ENCODE data around the gene ABCC5.
"Not testable (repeated sequence)": the region's sequence is repeated elsewhere in the genome, so short reads cannot be mapped to it uniquely, and the experiment has no call there.

ABCC5 gene

DNA sequence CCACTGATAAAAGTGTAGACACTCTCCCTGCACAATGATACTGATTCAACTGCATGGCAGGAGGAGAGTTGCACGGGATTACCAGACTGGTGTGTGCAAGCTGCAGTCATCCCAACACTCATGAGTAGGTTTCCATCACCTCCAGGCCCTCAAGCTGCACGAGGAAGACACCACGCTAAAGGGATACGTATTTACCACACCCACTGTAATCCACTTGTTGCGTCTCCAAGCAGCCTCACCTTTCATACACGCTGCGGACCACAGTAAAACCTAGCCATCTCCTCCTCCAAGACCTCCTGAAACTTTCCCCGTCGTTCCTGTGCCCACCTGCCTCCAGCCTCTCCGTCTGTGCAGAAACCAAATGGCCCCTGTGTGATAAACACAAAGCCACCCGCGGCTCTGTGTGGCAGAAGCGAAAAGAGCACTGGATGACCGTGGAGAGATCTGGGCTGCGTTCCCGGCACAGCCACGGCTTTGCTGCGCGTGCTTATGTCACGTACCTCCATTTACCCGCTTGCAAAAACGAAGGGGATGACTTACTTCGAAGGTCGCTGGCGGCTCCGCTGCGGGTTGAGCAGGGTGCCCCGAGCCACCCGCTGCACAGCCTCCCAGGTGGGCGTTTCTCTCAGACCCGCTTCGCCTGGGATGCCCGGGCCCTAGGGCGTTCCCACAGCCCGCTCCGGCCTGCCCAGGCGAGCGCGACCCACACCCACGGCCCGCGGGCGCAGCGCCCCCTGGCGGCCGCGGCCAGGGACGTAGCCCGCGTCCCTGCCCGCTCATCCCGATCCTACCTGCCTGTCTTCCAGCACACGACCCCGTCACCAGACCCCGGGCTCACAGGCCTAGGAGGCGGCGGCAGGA, 643 bp downstream of the ABCC5 start:
- DNase-seq, result peak; percentile 19 to 30 (median 29)
- Histone ChIP-seq H3K27ac (ENCODE audit: insufficient read depth, low read length, poor library complexity, severe bottlenecking) (peak overlapping the region; percentile 54), H3K4me3 (ENCODE audit: insufficient read depth, low read depth, low read length, poor library complexity, severe bottlenecking) (peak overlapping the region; percentile 99)

DNA sequence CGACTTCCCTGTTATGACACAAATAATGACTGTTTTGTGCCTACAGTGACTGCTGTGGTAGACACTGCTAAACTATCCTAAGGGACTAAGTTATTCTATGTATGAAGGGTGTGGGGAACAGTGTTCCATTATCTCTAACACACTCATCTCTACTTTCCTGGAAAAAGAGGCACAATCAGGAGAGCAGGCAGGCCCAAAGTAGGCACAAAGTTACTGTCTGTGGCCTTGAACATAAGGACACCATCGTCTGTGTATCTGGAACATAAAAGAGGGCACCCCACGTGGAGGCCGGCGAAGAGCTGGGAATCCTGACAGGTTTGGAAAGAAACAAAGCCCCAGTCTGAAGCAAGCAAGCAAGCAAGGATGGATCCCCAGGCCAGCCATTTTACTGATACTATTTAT, 1.5 kb downstream of the ABCC5 start:
- H3K27me3 ChIP-seq (replicated peaks; ENCODE audit: control insufficient read depth, insufficient read depth, low read length, poor library complexity, severe bottlenecking), result no peaks in the 10 kb centered on the region
- no peak overlapping the region for H3K27ac ChIP-seq (ENCODE audit: insufficient read depth, low read length, poor library complexity, severe bottlenecking)
- peaks cover 6% of the 10 kb centered on the region for H3K36me3 ChIP-seq (ENCODE audit: control insufficient read depth, insufficient read depth, low read length)
- no peaks in the 10 kb centered on the region for H3K9me3 ChIP-seq (ENCODE audit: control insufficient read depth, low read length)
- peaks cover 6% of the 10 kb centered on the region for H3K4me1 ChIP-seq (ENCODE audit: control insufficient read depth, insufficient read depth, low read length, poor library complexity, severe bottlenecking)
- DNase-seq, result no peak
- no peak overlapping the region for H3K4me3 ChIP-seq (ENCODE audit: insufficient read depth, low read depth, low read length, poor library complexity, severe bottlenecking)

More for the DNA sequence above, 643 bp downstream of the ABCC5 start:
- Histone ChIP-seq H3K4me1 (ENCODE audit: control insufficient read depth, insufficient read depth, low read length, poor library complexity, severe bottlenecking) (peaks cover 6% of the 10 kb centered on the region), H3K36me3 (ENCODE audit: control insufficient read depth, insufficient read depth, low read length) (peaks cover 3% of the 10 kb centered on the region), H3K27me3 (replicated peaks; ENCODE audit: control insufficient read depth, insufficient read depth, low read length, poor library complexity, severe bottlenecking) (no peaks in the 10 kb centered on the region), H3K9me3 (ENCODE audit: control insufficient read depth, low read length) (no peaks in the 10 kb centered on the region)

DNA sequence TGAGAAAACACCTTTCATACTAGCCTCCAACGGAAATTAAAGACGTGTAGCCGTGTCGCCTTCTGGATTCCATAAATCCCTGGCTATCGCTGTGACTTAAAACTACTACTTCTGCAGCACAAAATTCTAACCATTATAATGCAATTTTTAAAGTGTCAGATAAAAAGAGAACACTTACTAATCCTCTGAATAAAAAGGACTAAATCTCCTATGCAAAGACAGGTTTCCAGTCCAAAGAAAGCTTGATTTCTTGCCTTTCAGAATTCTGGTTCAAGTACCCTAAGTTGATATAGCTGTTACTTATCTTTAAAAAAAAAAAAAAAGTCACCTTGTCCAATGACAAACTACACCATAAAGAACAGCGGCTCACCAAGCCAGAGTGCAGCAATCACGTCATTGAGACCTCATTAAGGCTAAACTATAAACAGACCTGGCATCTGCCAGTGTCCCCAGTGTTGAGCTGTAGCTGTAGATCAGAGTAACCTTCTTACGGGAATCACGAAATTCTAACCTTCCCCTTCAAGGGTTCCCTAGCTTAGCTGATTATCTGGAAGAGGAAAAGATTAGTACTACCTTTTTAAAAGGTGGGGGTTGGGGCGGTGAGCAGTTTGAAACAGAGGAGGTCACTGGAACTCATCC, 2.2 kb downstream of the ABCC5 start:
- H3K9me3 ChIP-seq (ENCODE audit: control insufficient read depth, low read length), result no peaks in the 10 kb centered on the region
- H3K27me3 ChIP-seq (replicated peaks; ENCODE audit: control insufficient read depth, insufficient read depth, low read length, poor library complexity, severe bottlenecking), result no peaks in the 10 kb centered on the region
- H3K27ac ChIP-seq (ENCODE audit: insufficient read depth, low read length, poor library complexity, severe bottlenecking), result no peak overlapping the region
- no peak overlapping the region for H3K4me3 ChIP-seq (ENCODE audit: insufficient read depth, low read depth, low read length, poor library complexity, severe bottlenecking)
- peaks cover 8% of the 10 kb centered on the region for H3K36me3 ChIP-seq (ENCODE audit: control insufficient read depth, insufficient read depth, low read length)
- peaks cover 6% of the 10 kb centered on the region for H3K4me1 ChIP-seq (ENCODE audit: control insufficient read depth, insufficient read depth, low read length, poor library complexity, severe bottlenecking)
- no peak for DNase-seq

DNA sequence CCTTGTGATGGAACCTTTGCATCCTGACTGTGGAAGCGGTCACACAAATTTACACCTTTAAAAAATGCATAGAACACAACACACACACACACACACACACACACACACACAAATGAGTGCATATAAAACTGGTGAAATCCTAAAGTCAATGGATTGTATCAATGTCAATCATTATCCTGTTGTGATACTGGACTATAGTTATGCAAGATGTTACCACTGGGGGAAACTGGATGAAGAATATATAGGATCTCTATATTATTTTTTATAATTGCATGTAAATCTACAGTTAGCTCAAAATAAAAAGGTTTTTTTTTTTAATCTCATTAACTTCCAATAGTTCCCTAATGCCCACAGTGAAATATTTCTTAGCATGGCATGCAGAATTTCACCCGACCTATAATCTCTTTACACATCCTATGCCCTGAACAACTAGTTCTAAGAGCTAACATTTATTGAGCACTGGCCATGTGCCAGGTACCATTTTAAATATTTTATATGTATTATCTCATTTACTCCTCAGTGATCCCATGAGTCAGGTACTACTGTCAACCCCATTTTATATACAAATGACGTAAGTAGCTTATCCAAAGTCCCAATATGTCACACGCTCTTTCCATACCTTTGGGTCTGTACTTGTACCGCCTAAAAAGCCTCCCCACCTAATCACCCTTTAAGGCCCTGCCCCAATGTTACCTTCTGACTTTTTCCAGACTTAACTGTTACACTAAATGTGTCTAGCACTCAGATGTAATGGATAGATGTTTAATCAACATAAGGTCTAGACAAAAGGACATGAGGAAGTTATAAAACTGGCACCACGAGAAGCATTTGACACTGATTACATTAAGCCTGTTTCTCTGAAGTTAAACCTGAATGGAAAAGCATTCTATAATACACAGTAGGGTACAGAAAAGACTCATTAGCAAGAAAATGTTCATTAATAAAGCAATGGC, 5.5 kb downstream of the ABCC5 start:
- no peak for DNase-seq
- peaks cover 5% of the 10 kb centered on the region for H3K4me1 ChIP-seq (ENCODE audit: control insufficient read depth, insufficient read depth, low read length, poor library complexity, severe bottlenecking)
- H3K27ac ChIP-seq (ENCODE audit: insufficient read depth, low read length, poor library complexity, severe bottlenecking), result no peak overlapping the region
- H3K36me3 ChIP-seq (ENCODE audit: control insufficient read depth, insufficient read depth, low read length), result peaks cover 8% of the 10 kb centered on the region
- no peak overlapping the region for H3K4me3 ChIP-seq (ENCODE audit: insufficient read depth, low read depth, low read length, poor library complexity, severe bottlenecking)
- no peaks in the 10 kb centered on the region for H3K9me3 ChIP-seq (ENCODE audit: control insufficient read depth, low read length)
- no peaks in the 10 kb centered on the region for H3K27me3 ChIP-seq (replicated peaks; ENCODE audit: control insufficient read depth, insufficient read depth, low read length, poor library complexity, severe bottlenecking)

DNA sequence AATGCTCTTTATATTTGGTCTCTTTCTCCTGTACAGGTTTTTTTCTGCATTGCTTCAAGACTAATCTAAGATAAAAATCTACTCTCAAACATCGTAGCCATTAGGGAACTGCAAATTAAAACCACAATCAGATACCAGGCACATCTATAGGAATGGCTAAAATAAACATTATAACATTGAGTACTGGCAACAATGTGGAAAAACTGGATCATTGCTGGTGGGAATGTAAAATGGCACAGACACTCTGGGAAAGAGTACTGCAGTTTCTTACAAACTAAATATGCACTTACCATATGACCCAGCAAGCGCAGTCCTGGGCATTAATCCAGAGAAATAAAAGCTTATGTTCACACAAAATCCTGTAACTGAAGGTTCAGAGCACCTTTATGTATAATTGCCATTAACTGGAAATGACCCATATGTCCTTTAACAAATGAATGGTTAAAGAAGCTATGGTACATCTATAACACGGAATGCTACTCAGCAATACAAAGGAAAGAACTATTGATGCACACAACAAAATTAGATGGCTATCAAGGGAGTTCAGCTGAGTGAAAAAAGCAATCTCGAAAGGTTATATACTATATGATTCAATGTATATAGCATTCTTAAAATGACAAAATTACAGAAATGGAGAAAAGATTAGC, 6.3 kb downstream of the ABCC5 start:
- H3K36me3 ChIP-seq (ENCODE audit: control insufficient read depth, insufficient read depth, low read length), result peaks cover 8% of the 10 kb centered on the region

DNA sequence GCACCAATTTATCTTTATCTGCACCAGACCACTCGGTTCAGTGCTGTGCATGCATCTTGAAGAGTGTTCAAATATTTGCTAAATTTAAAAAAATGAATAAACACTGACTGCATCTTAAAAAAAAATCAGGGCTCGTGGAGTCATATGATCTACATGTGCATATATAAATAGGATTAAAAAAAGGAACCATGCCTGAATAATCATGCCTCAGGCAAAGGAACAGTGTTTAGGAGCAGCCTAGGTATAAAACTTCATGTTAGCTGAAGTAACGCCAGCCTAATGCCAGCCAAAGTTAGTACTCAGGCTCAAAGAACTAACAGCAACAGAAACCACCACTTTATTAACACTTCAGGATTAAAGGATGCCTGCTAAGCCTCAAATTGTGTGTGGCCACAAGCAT, 9.5 kb downstream of the ABCC5 start:
- no peak for DNase-seq
- Histone ChIP-seq H3K4me3 (ENCODE audit: insufficient read depth, low read depth, low read length, poor library complexity, severe bottlenecking) (no peak overlapping the region), H3K27ac (ENCODE audit: insufficient read depth, low read length, poor library complexity, severe bottlenecking) (no peak overlapping the region)

More for the DNA sequence above, 6.3 kb downstream of the ABCC5 start:
- DNase-seq, result no peak
- no peaks in the 10 kb centered on the region for H3K4me1 ChIP-seq (ENCODE audit: control insufficient read depth, insufficient read depth, low read length, poor library complexity, severe bottlenecking)
- no peak overlapping the region for H3K4me3 ChIP-seq (ENCODE audit: insufficient read depth, low read depth, low read length, poor library complexity, severe bottlenecking)
- no peaks in the 10 kb centered on the region for H3K9me3 ChIP-seq (ENCODE audit: control insufficient read depth, low read length)
- H3K27me3 ChIP-seq (replicated peaks; ENCODE audit: control insufficient read depth, insufficient read depth, low read length, poor library complexity, severe bottlenecking), result no peaks in the 10 kb centered on the region
- H3K27ac ChIP-seq (ENCODE audit: insufficient read depth, low read length, poor library complexity, severe bottlenecking), result no peak overlapping the region

DNA sequence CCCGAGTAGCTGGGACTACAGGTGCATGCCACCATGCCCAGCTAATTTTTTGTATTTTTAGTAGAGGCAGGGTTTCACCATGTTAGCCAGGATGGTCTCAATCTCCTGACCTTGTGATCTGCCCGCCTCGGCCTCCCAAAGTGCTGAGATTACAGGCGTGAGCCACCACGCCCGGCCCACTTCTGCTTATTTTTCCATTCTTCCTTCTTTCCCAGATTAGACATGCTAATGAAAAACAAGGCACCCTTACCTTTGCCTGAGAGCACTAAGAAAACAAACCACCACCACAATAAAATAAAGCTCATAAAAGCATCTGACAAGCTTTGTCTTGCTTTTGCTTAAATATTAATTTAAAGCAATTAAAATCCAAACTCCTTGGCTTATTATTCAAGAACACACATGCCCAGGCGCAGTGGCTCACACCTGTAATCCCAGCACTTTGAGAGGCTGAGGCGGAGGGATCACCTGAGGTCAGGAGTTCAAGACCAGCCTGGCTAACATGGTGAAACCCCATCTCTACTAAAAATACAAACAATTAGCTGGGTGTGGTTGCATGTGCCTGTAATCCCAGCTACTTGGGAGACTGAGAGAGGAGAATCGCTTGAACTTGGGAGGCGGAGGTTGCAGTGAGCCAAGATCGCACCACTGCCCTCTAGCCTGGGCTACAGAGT, 10.4 kb downstream of the ABCC5 start:
- H3K4me1 ChIP-seq (ENCODE audit: control insufficient read depth, insufficient read depth, low read length, poor library complexity, severe bottlenecking); H3K4me3 ChIP-seq (ENCODE audit: insufficient read depth, low read depth, low read length, poor library complexity, severe bottlenecking); H3K27me3 ChIP-seq (replicated peaks; ENCODE audit: control insufficient read depth, insufficient read depth, low read length, poor library complexity, severe bottlenecking); H3K36me3 ChIP-seq (ENCODE audit: control insufficient read depth, insufficient read depth, low read length); DNase-seq; H3K27ac ChIP-seq (ENCODE audit: insufficient read depth, low read length, poor library complexity, severe bottlenecking); H3K9me3 ChIP-seq (ENCODE audit: control insufficient read depth, low read length): not testable (repeated sequence)

More for the DNA sequence above, 9.5 kb downstream of the ABCC5 start:
- no peaks in the 10 kb centered on the region for H3K27me3 ChIP-seq (replicated peaks; ENCODE audit: control insufficient read depth, insufficient read depth, low read length, poor library complexity, severe bottlenecking)
- no peaks in the 10 kb centered on the region for H3K9me3 ChIP-seq (ENCODE audit: control insufficient read depth, low read length)
- H3K36me3 ChIP-seq (ENCODE audit: control insufficient read depth, insufficient read depth, low read length), result peaks cover 5% of the 10 kb centered on the region
- H3K4me1 ChIP-seq (ENCODE audit: control insufficient read depth, insufficient read depth, low read length, poor library complexity, severe bottlenecking), result no peaks in the 10 kb centered on the region

DNA sequence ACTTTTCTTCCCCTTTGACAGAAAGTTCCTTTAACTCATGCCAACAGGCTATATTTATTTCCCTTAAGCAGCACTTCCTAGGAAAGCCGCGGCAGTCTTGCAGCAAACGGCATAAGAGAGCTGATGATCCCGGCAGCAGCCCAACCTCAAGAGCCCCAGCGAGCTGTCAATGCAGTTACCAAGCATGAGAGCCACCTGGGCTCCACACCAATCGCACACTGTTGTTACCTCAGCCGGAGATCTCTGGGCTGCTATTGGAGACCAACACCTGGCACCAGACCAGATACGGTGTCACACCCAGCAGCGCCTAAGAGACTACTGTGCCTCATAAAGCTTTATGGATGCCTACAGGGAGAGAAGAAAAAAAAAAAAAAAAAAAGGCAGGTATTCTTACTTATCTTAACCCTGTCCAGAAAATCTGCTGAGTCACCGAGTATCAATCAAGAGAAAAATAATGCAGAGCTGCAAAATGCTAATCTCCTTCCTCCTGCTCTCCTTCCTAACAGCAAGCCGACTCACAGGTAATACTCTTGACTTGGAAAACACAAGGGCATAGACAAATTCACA, 11.7 kb downstream of the ABCC5 start:
- peak in 1 of 3 donors; percentile 2 for DNase-seq

DNA sequence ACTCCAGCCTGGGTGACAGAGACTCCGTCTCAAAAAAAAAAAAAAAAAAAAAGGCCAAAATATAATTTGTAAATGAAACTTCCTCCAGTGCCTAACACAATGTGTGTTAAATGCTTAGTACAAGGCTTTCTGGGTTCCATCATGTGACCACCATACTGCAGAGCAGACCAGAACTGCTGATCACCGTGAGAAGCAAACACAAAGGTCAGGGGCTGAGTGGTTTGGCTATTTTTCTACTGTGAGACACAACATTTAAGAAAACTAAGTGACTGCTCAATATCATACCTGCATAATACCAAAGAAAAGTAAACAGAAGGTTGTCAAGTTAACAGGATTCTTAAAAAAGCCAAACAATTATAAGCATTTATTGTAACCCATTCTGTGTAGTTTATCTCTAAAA, 13.2 kb downstream of the ABCC5 start:
- no peaks in the 10 kb centered on the region for H3K4me1 ChIP-seq (ENCODE audit: control insufficient read depth, insufficient read depth, low read length, poor library complexity, severe bottlenecking)
- no peak overlapping the region for H3K4me3 ChIP-seq (ENCODE audit: insufficient read depth, low read depth, low read length, poor library complexity, severe bottlenecking)
- no peaks in the 10 kb centered on the region for H3K27me3 ChIP-seq (replicated peaks; ENCODE audit: control insufficient read depth, insufficient read depth, low read length, poor library complexity, severe bottlenecking)
- no peaks in the 10 kb centered on the region for H3K36me3 ChIP-seq (ENCODE audit: control insufficient read depth, insufficient read depth, low read length)
- no peaks in the 10 kb centered on the region for H3K9me3 ChIP-seq (ENCODE audit: control insufficient read depth, low read length)
- DNase-seq, result no peak
- H3K27ac ChIP-seq (ENCODE audit: insufficient read depth, low read length, poor library complexity, severe bottlenecking), result no peak overlapping the region

More for the DNA sequence above, 11.7 kb downstream of the ABCC5 start:
- no peaks in the 10 kb centered on the region for H3K4me1 ChIP-seq (ENCODE audit: control insufficient read depth, insufficient read depth, low read length, poor library complexity, severe bottlenecking)
- H3K4me3 ChIP-seq (ENCODE audit: insufficient read depth, low read depth, low read length, poor library complexity, severe bottlenecking), result no peak overlapping the region
- H3K9me3 ChIP-seq (ENCODE audit: control insufficient read depth, low read length), result no peaks in the 10 kb centered on the region
- peaks cover under 1% of the 10 kb centered on the region for H3K36me3 ChIP-seq (ENCODE audit: control insufficient read depth, insufficient read depth, low read length)
- H3K27me3 ChIP-seq (replicated peaks; ENCODE audit: control insufficient read depth, insufficient read depth, low read length, poor library complexity, severe bottlenecking), result no peaks in the 10 kb centered on the region
- no peak overlapping the region for H3K27ac ChIP-seq (ENCODE audit: insufficient read depth, low read length, poor library complexity, severe bottlenecking)

Measured in effector memory CD4-positive, alpha-beta T cell (primary cell).